ENCODE measurements around the gene TMBIM6. TPM values are rescaled to one million over a fixed set of nuclear protein-coding genes. Genes with fewer than 3 reads are reported as not detected.

Gene TMBIM6
- polyA plus RNA-seq, 1 of the 3 experiments (the other 2 are of a cell fraction): 290 TPM

DNA sequence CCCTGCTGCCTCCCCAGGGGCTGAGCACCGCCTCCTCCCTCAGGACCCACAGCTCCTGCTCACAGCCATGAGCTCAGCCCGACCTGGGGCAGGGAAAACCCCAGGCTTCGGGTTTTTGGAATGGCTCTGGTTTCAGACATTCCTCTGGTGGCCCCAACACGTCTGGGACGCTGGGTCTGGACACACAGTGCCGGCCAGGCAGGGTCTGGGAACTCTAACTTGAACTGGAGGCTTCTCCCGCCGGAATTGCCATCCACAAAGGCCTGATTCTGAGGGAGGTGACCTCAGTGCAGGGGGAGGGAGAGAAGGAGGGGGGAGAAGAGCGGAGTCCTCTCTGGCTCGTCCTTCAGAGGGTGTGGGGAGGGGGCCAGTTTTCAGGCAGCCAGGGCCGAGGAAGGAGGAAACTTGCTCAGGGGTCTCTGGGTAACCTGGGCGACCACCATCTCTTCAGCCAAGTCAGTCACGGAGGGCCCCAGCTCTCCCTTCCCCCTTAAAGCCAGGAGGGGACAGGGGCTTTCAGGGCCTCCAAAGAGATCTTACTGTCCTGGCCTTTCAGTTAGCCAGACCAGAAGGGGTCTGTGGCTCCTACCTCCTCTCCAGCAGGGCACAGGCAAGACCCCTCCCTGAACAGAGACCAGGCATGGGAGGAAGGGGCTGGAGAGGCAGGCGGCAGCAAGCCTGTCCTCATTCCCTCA, 67.5 kb downstream of the TMBIM6 start:
- Histone ChIP-seq H3K36me3 (replicated peaks in 1 of 2; ENCODE audit: control insufficient read depth in 1 of 2, insufficient read depth in 2 of 2, low read length in 1 of 2) (peaks cover 6 to 38% of the 10 kb centered on the region in 2 experiments), H3K4me3 (ENCODE audit: low read depth in 2 of 2, low read length in 1 of 2) (no peak overlapping the region), H3K9ac (no peak overlapping the region), H2AFZ (ENCODE audit: low read depth) (no peak overlapping the region), H4K20me1 (ENCODE audit: insufficient read depth) (peaks cover 27% of the 10 kb centered on the region), H3K79me2 (ENCODE audit: insufficient read depth) (peaks cover 30% of the 10 kb centered on the region), H3K27me3 (ENCODE audit: insufficient read depth) (no peaks in the 10 kb centered on the region), H3K4me1 (ENCODE audit: control insufficient read depth in 1 of 2, insufficient read depth in 2 of 2, low read depth in 1 of 2, low read length in 1 of 2) (no peaks in the 10 kb centered on the region), H3F3A (replicated peaks; ENCODE audit: insufficient read depth) (no peaks in the 10 kb centered on the region), H3K27ac (ENCODE audit: low read depth in 2 of 2, low read length in 1 of 2) (no peak overlapping the region), H3K9me3 (no peaks in the 10 kb centered on the region), H3K9me2 (no peaks in the 10 kb centered on the region), H3K4me2 (no peak overlapping the region)
- ChIA-PET CTCF (interaction anchor here (0.7 kb wide), 2 partner anchors 8 to 103 kb away, joined by 3 read pairs; no protein-coding TSS in a partner anchor), POLR2A (no interaction called here)
- TF ChIP-seq, protein P1, sequence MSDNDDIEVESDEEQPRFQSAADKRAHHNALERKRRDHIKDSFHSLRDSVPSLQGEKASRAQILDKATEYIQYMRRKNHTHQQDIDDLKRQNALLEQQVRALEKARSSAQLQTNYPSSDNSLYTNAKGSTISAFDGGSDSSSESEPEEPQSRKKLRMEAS (IDR thresholded peaks at IDR 0.05; ENCODE audit: low read depth): no peak
- TF ChIP-seq NFIC (IDR thresholded peaks at IDR 0.05; ENCODE audit: borderline replicate concordance) (no peak), YY1 (IDR thresholded peaks at IDR 0.05; ENCODE audit: low read depth) (no peak), CHD2 (IDR thresholded peaks at IDR 0.05; ENCODE audit: low read length, partially characterized antibody) (no peak), MEF2A (IDR thresholded peaks at IDR 0.05; ENCODE audit: borderline replicate concordance, low read depth) (no peak), TEAD4 (IDR thresholded peaks at IDR 0.05; ENCODE audit: borderline replicate concordance, insufficient read depth) (no peak), SMC3 (IDR thresholded peaks at IDR 0.05; ENCODE audit: low read depth, low read length) (no peak), EZH2phosphoT487 (IDR thresholded peaks at IDR 0.05; ENCODE audit: borderline replicate concordance, low read depth) (no peak), ELF1 (IDR thresholded peaks at IDR 0.05) (no peak), RXRA (IDR thresholded peaks at IDR 0.05; ENCODE audit: borderline replicate concordance, low read depth) (no peak), RCOR1 (IDR thresholded peaks at IDR 0.05; ENCODE audit: low read length) (no peak)
- TF ChIP-seq, protein P2, sequence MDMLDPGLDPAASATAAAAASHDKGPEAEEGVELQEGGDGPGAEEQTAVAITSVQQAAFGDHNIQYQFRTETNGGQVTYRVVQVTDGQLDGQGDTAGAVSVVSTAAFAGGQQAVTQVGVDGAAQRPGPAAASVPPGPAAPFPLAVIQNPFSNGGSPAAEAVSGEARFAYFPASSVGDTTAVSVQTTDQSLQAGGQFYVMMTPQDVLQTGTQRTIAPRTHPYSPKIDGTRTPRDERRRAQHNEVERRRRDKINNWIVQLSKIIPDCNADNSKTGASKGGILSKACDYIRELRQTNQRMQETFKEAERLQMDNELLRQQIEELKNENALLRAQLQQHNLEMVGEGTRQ (IDR thresholded peaks at IDR 0.05; ENCODE audit: borderline replicate concordance, low read depth, low read length): no peak
- TF ChIP-seq, protein P3, sequence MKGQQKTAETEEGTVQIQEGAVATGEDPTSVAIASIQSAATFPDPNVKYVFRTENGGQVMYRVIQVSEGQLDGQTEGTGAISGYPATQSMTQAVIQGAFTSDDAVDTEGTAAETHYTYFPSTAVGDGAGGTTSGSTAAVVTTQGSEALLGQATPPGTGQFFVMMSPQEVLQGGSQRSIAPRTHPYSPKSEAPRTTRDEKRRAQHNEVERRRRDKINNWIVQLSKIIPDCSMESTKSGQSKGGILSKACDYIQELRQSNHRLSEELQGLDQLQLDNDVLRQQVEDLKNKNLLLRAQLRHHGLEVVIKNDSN (IDR thresholded peaks at IDR 0.05; ENCODE audit: borderline replicate concordance, low read depth): no peak
- TF ChIP-seq, protein P4, sequence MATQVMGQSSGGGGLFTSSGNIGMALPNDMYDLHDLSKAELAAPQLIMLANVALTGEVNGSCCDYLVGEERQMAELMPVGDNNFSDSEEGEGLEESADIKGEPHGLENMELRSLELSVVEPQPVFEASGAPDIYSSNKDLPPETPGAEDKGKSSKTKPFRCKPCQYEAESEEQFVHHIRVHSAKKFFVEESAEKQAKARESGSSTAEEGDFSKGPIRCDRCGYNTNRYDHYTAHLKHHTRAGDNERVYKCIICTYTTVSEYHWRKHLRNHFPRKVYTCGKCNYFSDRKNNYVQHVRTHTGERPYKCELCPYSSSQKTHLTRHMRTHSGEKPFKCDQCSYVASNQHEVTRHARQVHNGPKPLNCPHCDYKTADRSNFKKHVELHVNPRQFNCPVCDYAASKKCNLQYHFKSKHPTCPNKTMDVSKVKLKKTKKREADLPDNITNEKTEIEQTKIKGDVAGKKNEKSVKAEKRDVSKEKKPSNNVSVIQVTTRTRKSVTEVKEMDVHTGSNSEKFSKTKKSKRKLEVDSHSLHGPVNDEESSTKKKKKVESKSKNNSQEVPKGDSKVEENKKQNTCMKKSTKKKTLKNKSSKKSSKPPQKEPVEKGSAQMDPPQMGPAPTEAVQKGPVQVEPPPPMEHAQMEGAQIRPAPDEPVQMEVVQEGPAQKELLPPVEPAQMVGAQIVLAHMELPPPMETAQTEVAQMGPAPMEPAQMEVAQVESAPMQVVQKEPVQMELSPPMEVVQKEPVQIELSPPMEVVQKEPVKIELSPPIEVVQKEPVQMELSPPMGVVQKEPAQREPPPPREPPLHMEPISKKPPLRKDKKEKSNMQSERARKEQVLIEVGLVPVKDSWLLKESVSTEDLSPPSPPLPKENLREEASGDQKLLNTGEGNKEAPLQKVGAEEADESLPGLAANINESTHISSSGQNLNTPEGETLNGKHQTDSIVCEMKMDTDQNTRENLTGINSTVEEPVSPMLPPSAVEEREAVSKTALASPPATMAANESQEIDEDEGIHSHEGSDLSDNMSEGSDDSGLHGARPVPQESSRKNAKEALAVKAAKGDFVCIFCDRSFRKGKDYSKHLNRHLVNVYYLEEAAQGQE (IDR thresholded peaks at IDR 0.05; ENCODE audit: low read depth, low read length): no peak
- TF ChIP-seq, protein P5, sequence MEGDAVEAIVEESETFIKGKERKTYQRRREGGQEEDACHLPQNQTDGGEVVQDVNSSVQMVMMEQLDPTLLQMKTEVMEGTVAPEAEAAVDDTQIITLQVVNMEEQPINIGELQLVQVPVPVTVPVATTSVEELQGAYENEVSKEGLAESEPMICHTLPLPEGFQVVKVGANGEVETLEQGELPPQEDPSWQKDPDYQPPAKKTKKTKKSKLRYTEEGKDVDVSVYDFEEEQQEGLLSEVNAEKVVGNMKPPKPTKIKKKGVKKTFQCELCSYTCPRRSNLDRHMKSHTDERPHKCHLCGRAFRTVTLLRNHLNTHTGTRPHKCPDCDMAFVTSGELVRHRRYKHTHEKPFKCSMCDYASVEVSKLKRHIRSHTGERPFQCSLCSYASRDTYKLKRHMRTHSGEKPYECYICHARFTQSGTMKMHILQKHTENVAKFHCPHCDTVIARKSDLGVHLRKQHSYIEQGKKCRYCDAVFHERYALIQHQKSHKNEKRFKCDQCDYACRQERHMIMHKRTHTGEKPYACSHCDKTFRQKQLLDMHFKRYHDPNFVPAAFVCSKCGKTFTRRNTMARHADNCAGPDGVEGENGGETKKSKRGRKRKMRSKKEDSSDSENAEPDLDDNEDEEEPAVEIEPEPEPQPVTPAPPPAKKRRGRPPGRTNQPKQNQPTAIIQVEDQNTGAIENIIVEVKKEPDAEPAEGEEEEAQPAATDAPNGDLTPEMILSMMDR (IDR thresholded peaks at IDR 0.05): no peak
- TF ChIP-seq, protein P6, sequence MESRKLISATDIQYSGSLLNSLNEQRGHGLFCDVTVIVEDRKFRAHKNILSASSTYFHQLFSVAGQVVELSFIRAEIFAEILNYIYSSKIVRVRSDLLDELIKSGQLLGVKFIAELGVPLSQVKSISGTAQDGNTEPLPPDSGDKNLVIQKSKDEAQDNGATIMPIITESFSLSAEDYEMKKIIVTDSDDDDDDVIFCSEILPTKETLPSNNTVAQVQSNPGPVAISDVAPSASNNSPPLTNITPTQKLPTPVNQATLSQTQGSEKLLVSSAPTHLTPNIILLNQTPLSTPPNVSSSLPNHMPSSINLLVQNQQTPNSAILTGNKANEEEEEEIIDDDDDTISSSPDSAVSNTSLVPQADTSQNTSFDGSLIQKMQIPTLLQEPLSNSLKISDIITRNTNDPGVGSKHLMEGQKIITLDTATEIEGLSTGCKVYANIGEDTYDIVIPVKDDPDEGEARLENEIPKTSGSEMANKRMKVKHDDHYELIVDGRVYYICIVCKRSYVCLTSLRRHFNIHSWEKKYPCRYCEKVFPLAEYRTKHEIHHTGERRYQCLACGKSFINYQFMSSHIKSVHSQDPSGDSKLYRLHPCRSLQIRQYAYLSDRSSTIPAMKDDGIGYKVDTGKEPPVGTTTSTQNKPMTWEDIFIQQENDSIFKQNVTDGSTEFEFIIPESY (IDR thresholded peaks at IDR 0.05; ENCODE audit: borderline replicate concordance, low read depth): no peak
- no peak for DNase-seq
- 92% methylated on average over 10 of the region's 14 CpGs for WGBS (ENCODE audit: low lambda C conversion rate)

All from SK-N-SH (cell line).